KMS-11 (cell line): ENCODE results near the gene HLA-DPB1.

Experiments
- H2AFZ ChIP-seq: fragments of 200-600 bp; sonication (generic); 2 replicates; pipeline ENCODE4 v1.6.1; 2016; ENCODE audit warnings: antibody characterized with exemption, mixed run types, low read depth
- H3K27ac ChIP-seq: fragments of 200-600 bp; sonication (generic); 2 replicates; pipeline ENCODE4 v1.6.1; 2016; ENCODE audit warnings: mild to moderate bottlenecking, mixed run types
- H3K27me3 ChIP-seq: fragments of 200-600 bp; sonication (generic); 2 replicates; pipeline ENCODE4 v1.6.1; 2017; ENCODE audit warnings: mild to moderate bottlenecking, low read depth, mixed run types, moderate library complexity; ENCODE audit not compliant: insufficient read depth
- H3K36me3 ChIP-seq: fragments of 200-600 bp; sonication (generic); 2 replicates; pipeline ENCODE4 v1.6.1; 2017; ENCODE audit warnings: mild to moderate bottlenecking, mixed run types; ENCODE audit not compliant: insufficient read depth
- H3K4me1 ChIP-seq: fragments of 200-600 bp; sonication (generic); 2 replicates; pipeline ENCODE4 v1.6.1; 2016; ENCODE audit warnings: mild to moderate bottlenecking, low read depth, mixed run types; ENCODE audit not compliant: poor library complexity, severe bottlenecking
- H3K4me2 ChIP-seq: fragments of 200-600 bp; sonication (generic); 2 replicates; pipeline ENCODE4 v1.7.0; 2016; ENCODE audit warnings: mild to moderate bottlenecking, mixed run types
- H3K4me3 ChIP-seq: fragments of 200-600 bp; sonication (generic); IDR thresholded peaks from 2 replicates; pipeline ENCODE4 v1.6.1; 2017; ENCODE audit warnings: low read depth, low read length, mixed read lengths; ENCODE audit not compliant: insufficient read depth
- H3K79me2 ChIP-seq: fragments of 200-600 bp; sonication (generic); 2 replicates; pipeline ENCODE4 v1.6.1; 2016; ENCODE audit warnings: low read depth, mixed run types; ENCODE audit not compliant: insufficient read depth
- H3K9ac ChIP-seq: fragments of 200-600 bp; sonication (generic); 2 replicates; pipeline ENCODE4 v1.6.1; 2016; ENCODE audit warnings: mild to moderate bottlenecking, mixed run types
- H4K20me1 ChIP-seq: fragments of 200-600 bp; sonication (generic); 2 replicates; pipeline ENCODE4 v1.6.1; 2016; ENCODE audit warnings: mild to moderate bottlenecking, mixed run types; ENCODE audit not compliant: insufficient read depth
- CTCF ChIP-seq: fragments of 200-600 bp; sonication (generic); conservative IDR thresholded peaks from 2 replicates; pipeline ENCODE4 v1.6.1; 2017; ENCODE audit warnings: low read depth, mild to moderate bottlenecking, antibody characterized with exemption, low read length, moderate library complexity, mixed read lengths

The HLA-DPB1 gene

DNA sequence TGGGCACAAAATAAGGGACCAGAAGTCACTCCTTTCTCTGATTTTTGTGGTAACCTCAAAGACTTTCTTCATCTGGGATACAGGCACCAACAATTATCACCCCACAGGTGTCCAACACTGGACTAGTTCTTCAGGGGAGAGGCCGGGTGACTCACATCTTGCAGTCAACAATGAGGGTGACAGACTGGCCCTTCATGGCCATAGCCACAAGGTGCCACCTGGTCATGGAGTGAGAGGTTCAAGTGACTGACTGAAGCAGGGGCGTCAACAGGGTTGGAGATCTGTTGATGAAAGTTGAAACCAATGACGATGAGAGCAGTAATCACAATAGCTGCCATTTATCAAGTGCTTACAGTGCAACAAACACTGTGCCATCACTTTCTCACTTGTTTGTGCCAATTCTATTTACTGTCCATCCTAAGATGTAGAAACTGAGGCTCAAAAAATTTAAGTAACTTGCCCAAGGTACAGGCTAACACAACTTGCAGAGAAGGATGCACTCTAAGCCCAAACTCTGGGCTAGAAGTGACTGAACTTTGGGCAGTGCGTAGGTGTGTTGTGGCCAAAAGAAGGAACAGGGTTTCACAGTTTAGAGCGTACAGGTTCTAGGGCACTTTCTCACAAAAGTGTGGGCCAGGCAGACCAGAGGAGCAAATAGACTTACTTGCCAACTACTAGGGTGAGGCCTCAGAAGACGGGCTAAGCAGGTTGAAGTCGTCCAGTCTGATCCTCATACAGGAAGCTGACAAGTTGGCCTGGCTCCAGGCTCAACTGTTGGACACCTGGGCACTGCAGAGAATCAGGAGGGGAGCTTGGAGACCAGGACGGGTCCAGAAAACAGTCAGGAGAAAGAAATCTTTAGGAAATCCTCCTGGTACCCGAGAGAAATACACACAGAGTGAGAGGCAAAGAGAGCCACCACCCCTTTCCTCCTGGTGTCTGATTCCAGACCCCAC is 30.4 kb downstream of the HLA-DPB1 start:
- H3K4me2 ChIP-seq, result no peak overlapping the region
- H3K79me2 ChIP-seq, result no peaks in the 10 kb centered on the region
- no peaks in the 10 kb centered on the region for H4K20me1 ChIP-seq
- H3K36me3 ChIP-seq, result no peaks in the 10 kb centered on the region
- H3K4me3 ChIP-seq, result no peak overlapping the region
- H3K27ac ChIP-seq, result no peak overlapping the region
- H3K9ac ChIP-seq, result no peak overlapping the region
- TF ChIP-seq CTCF, result no peak
- no peaks in the 10 kb centered on the region for H3K27me3 ChIP-seq
- H3K4me1 ChIP-seq, result no peaks in the 10 kb centered on the region
- no peak overlapping the region for H2AFZ ChIP-seq

GRCh38 chr6:33107641-33108040 is 31.9 kb downstream of the HLA-DPB1 start:
- H4K20me1 ChIP-seq, result no peaks in the 10 kb centered on the region
- no peaks in the 10 kb centered on the region for H3K36me3 ChIP-seq
- TF ChIP-seq CTCF, result no peak
- no peak overlapping the region for H2AFZ ChIP-seq
- no peak overlapping the region for H3K4me2 ChIP-seq
- H3K4me1 ChIP-seq, result no peaks in the 10 kb centered on the region
- H3K79me2 ChIP-seq, result no peaks in the 10 kb centered on the region
- no peak overlapping the region for H3K27ac ChIP-seq
- H3K9ac ChIP-seq, result no peak overlapping the region
- H3K27me3 ChIP-seq, result no peaks in the 10 kb centered on the region
- no peak overlapping the region for H3K4me3 ChIP-seq

DNA sequence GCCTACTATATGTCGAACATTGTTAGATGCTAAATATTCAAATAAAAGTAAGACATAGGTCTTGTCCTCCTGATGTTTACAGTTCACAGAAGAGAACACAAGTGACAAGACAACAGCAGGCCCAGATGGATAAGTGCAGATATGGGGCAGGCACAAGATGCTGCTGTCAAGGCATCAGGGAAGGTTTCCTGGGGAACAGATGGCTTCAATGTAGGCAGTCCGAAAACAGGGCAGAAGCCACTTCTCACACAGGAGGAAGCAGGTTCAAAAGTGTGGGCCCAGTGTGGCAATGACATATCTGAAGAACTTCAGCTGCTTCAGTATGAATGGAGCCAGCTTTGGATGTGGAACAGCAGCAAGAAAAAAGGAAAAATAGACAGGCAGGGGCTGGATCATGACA is 32.5 kb downstream of the HLA-DPB1 start:
- Histone ChIP-seq H3K36me3 (no peaks in the 10 kb centered on the region), H3K4me1 (no peaks in the 10 kb centered on the region), H3K4me3 (no peak overlapping the region), H2AFZ (no peak overlapping the region), H4K20me1 (no peaks in the 10 kb centered on the region), H3K27ac (no peak overlapping the region), H3K4me2 (no peak overlapping the region), H3K9ac (no peak overlapping the region), H3K27me3 (no peaks in the 10 kb centered on the region), H3K79me2 (no peaks in the 10 kb centered on the region)
- TF ChIP-seq CTCF, result no peak

GRCh38 chr6:33112148-33112547 is 36.4 kb downstream of the HLA-DPB1 start:
- no peak overlapping the region for H3K4me2 ChIP-seq

More at GRCh38 chr6:33112148-33112547, 36.4 kb downstream of the HLA-DPB1 start:
- no peaks in the 10 kb centered on the region for H4K20me1 ChIP-seq
- no peak overlapping the region for H3K27ac ChIP-seq
- no peaks in the 10 kb centered on the region for H3K27me3 ChIP-seq
- no peaks in the 10 kb centered on the region for H3K79me2 ChIP-seq
- H3K36me3 ChIP-seq, result no peaks in the 10 kb centered on the region
- no peak for TF ChIP-seq CTCF
- no peak overlapping the region for H2AFZ ChIP-seq
- H3K9ac ChIP-seq, result no peak overlapping the region
- H3K4me3 ChIP-seq, result no peak overlapping the region
- H3K4me1 ChIP-seq, result no peaks in the 10 kb centered on the region
